Memory B cell (primary cell): ENCODE results near the gene IRF2BP1.

ENCODE experiments used
- ATAC-seq: fragments of 150-1000 bp; cut with Tn5 transposase; 2 replicates; pipeline ENCODE4 v1.10.0; 2021; ENCODE audit warnings: low read depth, mild to moderate bottlenecking, moderate library complexity
- DNase-seq, 2 donors: peaks; one replicate each; pipeline ENCODE4 v3.0.0; 2022; ENCODE audit warnings: low spot score in 2 of 2
- H3K27ac Mint-ChIP-seq: one replicate; pipeline ENCODE4 v1.8.0; 2022; ENCODE audit warnings: mild to moderate bottlenecking, moderate library complexity, mixed read lengths
- H3K27me3 Mint-ChIP-seq: one replicate; pipeline ENCODE4 v1.8.0; 2022; ENCODE audit warnings: mixed read lengths
- H3K36me3 Mint-ChIP-seq: one replicate; pipeline ENCODE4 v1.8.0; 2022; ENCODE audit warnings: mild to moderate bottlenecking, mixed read lengths
- H3K4me1 Mint-ChIP-seq: one replicate; pipeline ENCODE4 v1.8.0; 2022; ENCODE audit warnings: mixed read lengths
- H3K4me3 Mint-ChIP-seq: one replicate; pipeline ENCODE4 v1.8.0; 2022; ENCODE audit warnings: mild to moderate bottlenecking, moderate library complexity, mixed read lengths
- H3K9me3 Mint-ChIP-seq: one replicate; pipeline ENCODE4 v1.8.0; 2022; ENCODE audit warnings: mixed read lengths

The IRF2BP1 gene

GRCh38 chr19:45847663-45848062 is 38.3 kb downstream of the IRF2BP1 start:
- Mint-ChIP-seq H3K27ac (no peak overlapping the region), H3K9me3 (no peaks in the 10 kb centered on the region), H3K36me3 (peaks cover 36% of the 10 kb centered on the region), H3K4me3 (no peak overlapping the region), H3K27me3 (no peaks in the 10 kb centered on the region), H3K4me1 (peaks cover 6% of the 10 kb centered on the region)
- DNase-seq, result no peak
- ATAC-seq, result no peak

- H3K9me3 Mint-ChIP-seq, result no peaks in the 10 kb centered on the region
- H3K4me1 Mint-ChIP-seq, result no peaks in the 10 kb centered on the region
- no peak for DNase-seq
- H3K27ac Mint-ChIP-seq, result no peak overlapping the region
- H3K36me3 Mint-ChIP-seq, result peaks cover 40% of the 10 kb centered on the region
- no peak for ATAC-seq
- H3K4me3 Mint-ChIP-seq, result no peak overlapping the region
- H3K27me3 Mint-ChIP-seq, result no peaks in the 10 kb centered on the region
Measured at GRCh38 chr19:45842198-45842597, 43.7 kb downstream of the IRF2BP1 start.

- Mint-ChIP-seq H3K36me3 (peaks cover 35% of the 10 kb centered on the region), H3K4me3 (no peak overlapping the region), H3K27ac (no peak overlapping the region), H3K27me3 (no peaks in the 10 kb centered on the region), H3K9me3 (no peaks in the 10 kb centered on the region), H3K4me1 (no peaks in the 10 kb centered on the region)
- no peak for ATAC-seq
- no peak for DNase-seq
Measured at GRCh38 chr19:45834970-45835369, 51.0 kb downstream of the IRF2BP1 start.
